HL-60/S4 treated with phorbol 12-myristate 13-acetate at 8.2 ng/mL for 4 days and 3 days (cell line): ENCODE results near the gene C1QTNF7.

Experiments
- in situ Hi-C: fragments of 300-500 bp; cut with MboI; formaldehyde crosslinking; loops from 2 replicates; pipeline ENCODE4 v1.15.0; 2022; ENCODE audit warnings: low sequenced_read_pairs

Gene C1QTNF7

DNA sequence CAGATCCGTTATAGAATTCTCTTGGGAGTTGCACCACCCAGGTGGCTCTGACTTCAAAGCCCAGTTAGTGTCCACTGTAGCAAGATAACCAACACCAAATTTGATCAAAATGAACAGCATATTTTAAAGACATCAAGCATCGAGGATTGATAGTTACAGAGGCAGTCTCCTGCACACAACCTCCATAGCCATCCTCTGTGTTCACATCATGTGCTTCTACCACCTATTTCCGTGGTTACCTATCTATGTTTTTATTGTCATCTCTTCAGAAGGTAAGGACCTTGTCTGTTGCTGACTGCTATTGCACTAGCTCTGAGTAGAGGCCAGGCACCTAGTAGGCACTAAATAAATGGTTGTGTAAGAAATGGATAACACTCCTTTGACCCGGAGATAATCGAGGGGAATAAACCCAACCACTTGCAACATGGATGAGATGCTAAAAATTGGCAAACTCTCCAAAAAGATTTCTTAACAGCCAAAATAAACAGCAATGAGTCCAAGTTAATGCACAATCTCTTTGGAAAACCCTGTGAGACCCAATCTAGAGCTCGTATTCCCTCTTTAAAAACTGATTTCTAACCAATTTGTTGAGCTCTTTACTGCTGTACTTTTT, 14.7 kb upstream of the C1QTNF7 start:
- in situ Hi-C loops = no loop called here

DNA sequence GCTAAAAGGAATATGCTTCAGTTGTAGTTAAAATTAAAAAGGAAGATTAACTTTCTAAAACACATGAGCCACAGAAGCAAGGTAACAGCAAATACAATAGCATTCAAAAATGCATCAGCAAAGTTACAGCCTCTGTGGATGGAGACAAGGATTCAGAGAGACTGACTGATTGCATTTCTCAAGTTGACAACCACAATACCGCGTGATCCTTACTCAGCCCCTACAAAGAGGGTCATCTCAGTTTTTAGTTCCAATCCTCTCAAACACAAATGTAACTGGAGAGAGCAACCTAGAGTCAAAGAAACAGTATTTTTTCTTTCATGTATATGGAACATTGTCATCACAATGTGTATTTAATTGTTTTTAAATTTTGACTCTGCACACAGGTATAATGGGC, 14.2 kb upstream of the C1QTNF7 start:
- in situ Hi-C loops = no loop called here

DNA sequence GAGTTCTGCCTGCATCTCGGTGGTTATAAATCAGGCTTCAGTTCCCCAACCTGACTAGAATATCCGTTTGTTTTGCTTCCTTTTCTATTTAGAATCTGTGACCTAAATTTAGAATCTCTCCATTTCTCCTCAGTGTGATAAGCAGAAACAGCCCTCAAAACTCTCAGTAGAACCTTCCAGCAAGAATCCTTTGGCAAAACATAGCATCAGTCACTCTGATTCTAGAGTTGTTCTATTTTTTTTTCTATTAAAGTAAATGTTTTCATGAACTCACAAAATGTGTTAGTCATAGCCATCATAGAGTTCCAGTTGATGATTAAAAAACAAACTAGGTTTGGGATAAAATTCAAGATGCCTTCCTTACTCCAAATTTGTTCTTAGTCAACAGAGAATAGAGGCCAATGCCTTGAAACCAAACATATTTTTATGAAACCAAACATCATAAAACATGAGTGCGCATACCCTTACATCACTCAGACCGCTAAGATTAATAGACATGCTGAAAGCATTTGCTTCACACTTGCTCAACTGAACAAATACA, 13.2 kb upstream of the C1QTNF7 start:
- in situ Hi-C loops = no loop called here

DNA sequence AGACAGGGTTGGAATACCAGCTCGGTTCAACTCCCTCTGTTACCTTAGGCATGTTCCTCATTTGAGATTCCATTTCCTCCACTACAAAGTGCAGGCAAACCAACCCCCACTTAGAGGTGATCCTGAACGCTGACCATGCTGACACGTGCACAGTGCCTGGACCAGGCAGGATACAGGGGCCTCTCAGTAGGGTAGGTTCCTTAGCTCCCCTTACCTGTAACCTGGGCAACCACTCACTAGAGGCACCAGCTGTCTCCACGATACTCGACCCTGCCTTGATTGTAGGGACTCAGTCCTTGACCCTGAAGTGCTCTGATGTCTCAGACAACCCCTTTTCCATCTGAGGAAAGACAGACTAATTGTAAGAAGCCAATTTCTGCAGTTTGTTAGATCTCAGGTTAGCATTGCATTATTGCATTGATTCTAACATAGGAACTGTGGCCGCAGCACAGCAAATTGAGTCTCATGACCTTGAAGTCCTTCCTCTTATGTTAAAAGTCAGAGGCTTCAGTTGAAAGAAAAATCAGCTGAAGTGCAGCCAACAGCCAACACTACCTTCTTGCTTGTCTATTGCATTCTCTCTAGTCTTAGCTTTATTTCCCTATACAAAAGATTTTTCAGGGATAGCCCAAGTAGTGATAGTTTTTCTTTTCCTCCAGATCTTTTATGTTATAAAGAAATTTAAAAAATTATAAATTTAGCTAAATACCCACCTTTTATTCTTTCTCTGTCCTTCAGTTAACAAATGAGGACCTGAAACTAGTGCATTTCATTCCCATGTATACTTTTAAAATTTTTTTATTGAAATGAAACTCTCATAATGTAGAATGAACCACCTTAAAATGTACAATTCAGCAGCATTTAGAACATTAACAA, 11.2 kb upstream of the C1QTNF7 start:
- in situ Hi-C loops = no loop called here

DNA sequence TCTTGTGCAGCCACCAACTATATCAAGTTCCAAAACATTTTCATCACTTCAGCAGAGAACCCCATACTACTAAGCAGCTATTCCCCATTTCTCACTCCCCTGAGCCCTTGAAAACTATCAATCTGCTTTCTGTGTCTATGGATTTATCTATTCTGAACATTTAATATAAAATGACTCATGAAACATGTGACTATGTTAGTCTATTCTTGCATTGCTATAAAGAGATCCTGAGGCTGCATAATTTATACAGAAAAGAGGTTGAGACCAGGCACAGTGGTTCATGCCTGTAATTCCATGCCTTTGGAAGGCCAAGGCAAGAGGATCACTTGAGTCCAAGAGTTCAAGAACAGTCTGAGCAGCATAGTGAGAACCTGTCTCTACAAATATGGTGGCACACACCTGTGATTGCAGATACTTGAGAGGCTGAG, 10.6 kb upstream of the C1QTNF7 start:
- in situ Hi-C loops = no loop called here

DNA sequence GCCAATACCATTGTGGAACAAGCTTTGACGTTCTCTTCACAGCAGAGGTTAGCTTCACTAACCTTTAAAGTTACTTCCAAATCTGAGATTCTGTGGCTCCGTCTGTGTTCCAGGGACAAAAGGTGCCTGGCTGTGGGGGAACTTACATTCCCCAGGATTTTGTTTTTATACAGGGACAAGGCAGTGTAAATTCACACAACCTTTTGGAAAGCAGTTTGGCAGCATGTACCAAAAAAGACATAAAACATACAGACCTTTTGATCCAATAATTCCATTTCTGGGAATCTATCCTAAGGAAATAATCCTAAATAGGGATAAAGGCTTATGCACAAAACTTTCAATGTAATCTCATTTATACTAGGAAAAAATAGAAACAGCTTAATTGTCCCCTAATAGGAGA, 8.9 kb upstream of the C1QTNF7 start:
- in situ Hi-C loops = no loop called here

DNA sequence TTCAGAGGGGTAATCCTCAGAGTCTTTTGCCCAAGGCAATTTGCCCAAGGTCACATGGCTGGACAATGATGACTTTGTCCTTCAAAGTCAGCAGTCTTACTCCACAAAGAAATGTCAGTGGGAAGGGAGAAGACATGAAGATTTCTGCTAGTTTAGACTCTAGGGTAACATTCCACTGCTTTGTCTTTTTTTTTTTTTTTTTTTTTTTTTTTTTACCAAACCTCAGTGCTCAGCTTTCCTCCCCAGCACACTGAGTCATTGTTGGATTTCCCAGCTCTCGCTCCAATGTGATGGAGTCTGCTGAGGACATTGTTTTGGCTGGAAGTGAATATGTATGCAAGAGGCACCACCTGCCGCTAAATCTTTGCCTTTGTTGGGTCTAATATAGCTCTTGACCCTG, 7.2 kb upstream of the C1QTNF7 start:
- in situ Hi-C loops = no loop called here

DNA sequence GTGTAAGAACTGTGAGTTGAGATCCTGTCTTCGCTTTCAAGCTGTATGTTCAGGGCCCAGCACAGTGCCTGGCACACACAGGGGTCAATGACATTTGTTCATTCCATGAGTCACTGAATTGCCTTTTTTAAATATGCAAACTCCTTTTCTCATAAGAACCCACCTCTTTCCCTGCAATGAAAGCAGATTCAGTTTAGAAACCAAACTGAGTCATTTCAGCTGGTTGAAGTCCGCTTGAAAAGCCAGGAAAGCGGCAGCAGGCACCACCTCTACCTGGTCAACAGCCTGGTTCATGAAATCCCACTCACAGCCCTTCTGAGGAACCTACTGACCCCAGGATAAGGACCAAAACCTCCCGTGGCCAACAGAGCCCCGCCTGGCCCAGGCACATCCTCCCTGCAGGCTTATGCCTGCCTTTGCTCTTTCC, 4.5 kb upstream of the C1QTNF7 start:
- in situ Hi-C loops = no loop called here

DNA sequence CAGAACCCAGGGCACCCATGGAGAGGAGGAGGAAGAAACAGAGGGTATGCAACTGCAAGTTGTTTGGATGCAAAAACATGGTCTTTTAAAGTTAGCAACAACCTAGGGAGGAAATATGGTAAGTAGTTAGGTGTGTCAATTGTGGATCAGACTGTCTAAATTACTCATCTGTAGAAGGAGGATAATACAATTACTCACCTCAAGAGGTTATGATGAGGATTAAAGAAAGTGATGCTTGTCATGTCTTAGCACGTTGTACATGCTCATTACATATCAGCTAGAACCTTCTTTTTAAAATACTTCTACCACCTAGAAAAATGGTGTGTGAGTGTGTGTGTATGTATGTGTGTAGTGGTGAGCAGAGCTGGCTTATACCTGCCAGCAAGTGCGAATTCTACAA, 2.3 kb upstream of the C1QTNF7 start:
- in situ Hi-C loops = no loop called here

DNA sequence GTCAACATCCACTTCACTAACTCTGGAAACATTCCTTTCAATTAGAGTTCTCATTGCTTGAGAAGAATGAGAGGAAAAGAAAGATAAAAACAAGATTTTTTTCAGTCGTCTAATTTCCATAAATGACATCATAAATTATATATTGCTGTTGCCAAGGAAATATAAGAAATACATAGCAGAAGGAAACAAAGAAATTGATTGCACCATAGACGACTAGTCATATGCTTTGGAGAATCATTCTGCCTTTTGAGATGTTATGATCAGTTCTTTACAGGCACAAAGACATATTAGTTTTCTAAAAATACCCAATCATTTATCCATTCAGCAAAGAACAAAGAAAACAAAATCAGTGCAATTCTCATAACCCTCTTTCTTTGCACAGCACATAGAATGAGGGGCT, 672 bp upstream of the C1QTNF7 start:
- in situ Hi-C loops = no loop called here

DNA sequence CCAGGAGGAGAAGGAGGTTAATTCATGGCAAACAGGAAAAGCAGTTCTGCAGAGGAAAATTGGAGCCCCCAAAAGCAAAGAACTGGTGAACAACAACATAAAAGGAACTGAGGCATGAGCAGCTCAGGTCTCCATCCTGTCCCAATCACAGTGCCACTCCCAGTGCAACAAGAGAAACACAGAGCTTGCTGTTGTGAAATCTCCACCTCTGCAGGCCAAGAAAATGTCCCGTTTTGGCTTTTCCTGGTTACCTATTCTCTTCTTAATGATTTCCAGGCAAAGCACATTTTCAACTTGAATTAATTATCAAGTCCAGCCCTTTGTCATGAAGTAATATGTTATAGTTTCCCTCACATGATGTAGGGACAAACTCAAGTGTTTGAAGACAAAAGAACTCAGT, 778 bp downstream of the C1QTNF7 start:
- in situ Hi-C loops = no loop called here

DNA sequence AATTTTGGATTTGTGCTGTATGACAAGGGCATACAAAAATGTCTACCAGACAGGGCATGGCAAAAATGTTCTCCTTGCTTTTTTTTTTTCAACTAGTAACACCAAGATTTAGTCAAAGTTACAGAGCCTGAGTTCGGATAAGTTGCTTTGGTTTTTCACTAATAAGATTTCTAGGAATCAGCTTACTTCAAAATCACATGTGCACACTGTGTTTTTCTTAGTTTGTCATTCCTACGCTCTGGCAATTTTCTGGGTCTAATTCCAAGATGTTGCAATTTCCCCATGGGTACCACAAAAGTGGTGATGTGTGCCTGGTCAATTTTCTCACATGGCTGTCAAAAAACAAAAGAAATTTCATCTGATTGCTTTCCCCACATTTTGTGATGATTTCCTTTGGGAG, 6.3 kb downstream of the C1QTNF7 start:
- in situ Hi-C loops = no loop called here

DNA sequence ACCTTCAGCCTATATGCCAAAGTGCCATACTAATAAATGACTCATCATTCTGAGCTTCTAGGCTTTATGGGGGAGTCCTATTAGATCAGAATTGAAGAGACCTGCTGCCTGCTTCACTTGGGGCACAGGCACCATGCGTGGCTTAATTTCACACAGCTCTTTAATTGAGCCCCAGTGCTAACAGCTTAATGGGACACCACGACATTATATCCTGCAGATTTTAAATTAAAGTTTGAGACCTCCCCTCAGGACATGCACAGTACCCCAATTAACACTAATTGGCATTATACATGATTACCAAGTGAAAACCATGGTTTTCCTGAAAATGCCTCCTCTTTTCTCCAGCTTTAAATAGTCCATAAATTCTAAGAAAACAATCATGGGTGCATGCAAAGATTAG, 6.8 kb downstream of the C1QTNF7 start:
- in situ Hi-C loops = no loop called here

DNA sequence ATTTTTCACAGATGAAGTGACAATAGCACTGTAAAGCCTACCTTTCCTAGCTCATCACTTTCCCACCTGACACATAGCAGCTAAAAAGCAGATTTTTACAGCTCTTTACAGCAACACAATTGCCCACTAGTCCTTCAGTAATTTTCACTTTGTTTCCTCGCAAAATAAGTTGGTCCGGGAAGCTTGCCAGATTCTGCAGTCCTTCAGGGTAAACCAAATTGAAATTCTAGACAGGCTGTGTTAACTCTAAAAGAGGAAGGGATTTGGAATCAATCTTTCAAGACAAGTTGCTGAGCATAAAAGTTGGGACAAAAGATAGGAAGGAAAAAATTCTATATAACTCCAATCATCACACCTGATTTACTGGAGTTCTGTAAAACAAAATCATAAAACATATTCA, 8.7 kb downstream of the C1QTNF7 start:
- in situ Hi-C loops = no loop called here

DNA sequence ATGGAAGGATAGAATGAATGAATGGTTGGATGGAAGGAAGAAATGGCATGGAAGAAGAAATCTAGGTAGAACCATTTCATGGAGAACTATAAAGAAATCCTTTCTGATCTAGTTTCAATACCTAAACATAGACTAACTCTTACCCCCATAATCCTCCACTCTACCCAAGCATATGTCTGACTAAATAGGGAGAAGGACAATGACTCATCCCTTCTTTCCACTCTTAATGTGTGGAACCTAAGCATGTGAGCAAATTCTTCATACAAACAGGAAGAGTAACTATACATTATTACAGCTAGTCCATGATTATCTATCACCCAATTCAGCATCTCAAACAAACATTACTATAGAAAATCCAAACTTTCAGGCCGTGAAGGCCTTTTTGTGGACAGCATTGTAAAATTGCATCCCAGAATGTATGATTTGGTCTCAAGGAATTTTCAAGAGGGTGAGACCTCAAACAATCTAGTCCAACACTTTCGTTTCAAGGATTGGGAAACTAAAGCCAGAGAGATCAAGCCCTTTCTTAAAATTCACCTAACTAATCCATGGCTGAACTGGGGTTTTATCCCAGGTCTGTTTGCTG, 11.2 kb downstream of the C1QTNF7 start:
- in situ Hi-C loops = no loop called here

DNA sequence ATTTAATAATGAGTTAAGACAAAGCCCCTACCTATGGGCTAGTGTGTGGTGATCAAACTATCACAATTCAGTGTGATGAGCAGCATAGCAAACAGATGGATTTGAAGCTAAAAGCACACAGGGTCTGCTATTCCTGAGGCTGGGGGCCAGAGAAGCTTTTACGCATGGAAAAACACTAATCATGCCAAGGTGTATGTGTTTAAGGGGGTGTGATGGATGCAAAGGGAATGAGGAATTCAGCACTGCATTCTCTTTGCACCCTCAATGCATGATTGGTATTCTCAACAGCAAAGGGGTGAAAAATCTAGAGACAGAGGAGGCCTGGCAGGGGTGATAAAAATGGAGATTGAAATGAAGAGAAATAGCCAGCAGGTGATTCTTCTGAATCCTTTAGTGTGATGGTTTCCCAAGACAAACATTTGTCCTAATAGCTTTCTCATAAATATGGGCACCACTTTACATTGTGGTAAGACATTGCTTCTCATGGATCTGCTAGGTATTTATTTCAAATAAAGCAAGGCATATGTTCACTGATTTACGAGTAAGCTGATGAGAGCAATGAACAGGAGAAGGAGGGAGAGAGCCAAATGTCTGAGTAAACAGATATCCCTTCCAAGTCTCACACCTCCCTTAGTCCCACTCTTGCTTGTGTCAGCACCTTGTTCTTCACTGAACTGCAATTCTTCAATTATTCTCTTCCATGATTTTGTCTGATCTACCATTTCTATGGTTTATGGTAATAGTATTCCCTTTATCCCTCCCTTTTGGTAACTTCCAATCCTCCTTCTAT, 15.7 kb downstream of the C1QTNF7 start:
- in situ Hi-C loops = no loop called here

DNA sequence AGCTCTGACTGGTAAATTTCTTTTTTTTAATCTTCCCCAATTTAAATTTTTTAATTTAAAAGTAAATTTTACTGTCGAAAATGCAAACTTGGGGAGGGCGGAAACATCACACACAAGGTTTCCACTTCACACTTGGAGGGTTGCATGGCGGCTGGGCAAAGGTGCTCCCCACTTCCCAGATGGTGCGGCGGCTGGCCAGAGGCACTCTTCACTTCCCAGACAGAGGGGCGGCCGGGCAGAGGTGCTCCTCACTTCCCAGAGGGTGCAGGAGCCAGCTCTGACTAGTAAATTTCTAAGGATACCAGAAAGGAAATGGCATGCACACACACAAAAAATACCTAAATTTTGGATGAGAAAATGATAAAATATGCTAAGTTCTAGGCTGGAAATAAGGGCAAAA, 16.4 kb downstream of the C1QTNF7 start:
- in situ Hi-C loops = no loop called here

DNA sequence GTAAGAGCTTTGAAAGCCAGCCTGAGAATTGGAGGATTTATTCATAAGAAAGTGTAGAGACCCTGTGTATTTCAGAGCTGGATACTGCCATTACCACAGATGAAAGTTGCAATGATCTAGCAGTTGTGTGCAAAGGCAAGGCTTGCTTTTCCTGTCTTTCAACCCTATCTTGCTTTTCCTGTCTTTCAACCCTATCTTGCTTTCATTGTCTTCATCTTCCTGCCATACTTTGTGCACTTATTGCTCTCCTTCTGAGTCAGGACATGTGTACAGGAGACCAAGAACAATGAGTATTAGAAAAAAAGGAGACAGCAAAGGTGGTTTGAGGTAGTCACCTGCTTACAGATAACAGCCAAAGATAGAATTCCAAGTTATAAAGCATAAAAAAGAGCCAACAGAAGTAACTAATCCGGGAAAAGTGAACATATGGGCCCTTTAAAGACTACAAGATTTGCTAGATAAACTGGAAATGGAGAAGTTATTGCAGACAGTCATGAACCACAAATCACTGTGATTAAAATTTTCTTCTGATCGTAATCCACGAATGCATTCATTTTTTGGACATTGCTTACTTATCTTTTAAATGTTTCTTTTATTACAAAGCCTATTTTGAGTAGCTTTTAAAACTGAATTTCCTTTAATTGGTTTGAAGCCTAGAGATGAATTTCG, 17.2 kb downstream of the C1QTNF7 start:
- in situ Hi-C loops = no loop called here

DNA sequence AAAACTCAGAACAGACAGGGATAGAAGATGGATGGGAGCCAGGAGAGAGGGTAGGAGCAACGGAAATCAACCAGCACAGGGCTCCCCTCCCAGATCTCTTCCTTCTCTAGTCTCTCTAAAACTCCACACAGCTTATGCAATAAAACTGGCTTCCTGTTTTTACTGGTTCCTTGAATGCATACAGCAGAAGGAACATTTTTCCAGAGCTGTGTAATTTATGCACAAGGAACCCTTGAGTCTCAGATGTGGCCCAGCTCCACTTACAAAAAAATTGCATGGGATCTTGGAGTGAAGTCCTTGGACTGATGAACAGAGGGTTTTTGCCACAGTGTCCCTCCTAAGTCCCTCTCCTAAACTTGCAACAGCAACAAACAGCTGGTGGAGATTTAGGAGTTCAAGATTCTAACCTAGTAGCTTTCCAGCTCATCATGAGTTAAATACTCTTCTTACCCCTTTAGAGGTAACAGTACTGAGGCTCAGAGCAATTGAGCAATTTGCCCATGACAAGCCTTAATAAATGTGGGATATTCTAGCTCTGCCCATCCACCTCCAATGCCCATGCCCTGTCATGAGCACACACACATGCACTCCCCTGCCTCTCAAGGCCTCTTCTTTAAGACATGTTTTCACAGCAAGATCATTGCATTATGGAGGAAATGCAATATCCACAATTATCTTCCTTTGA, 23.5 kb downstream of the C1QTNF7 start:
- in situ Hi-C loops = no loop called here
